Hepatocyte (in vitro differentiated cells): Measurements from ENCODE around the gene EPB41L4B. TPM values are rescaled to one million over a fixed set of nuclear protein-coding genes. Genes with fewer than 3 reads are reported as not detected.

Source experiments
- DNase-seq: peaks from one replicate; pipeline ENCODE4 v3.0.0-alpha.2; 2016; ENCODE audit warnings: low spot score
- H2AFZ ChIP-seq: fragments of 200-600 bp; sonication (generic); 2 replicates; pipeline ENCODE4 v1.6.0; 2016; ENCODE audit warnings: antibody characterized with exemption, mild to moderate bottlenecking
- H3K27ac ChIP-seq: fragments of 200-600 bp; sonication (generic); 2 replicates; pipeline ENCODE4 v1.5.1; 2016; ENCODE audit warnings: mild to moderate bottlenecking
- H3K27me3 ChIP-seq: fragments of 200-600 bp; sonication (generic); 2 replicates; pipeline ENCODE4 v1.6.1; 2016
- H3K36me3 ChIP-seq: fragments of 200-600 bp; sonication (generic); replicated peaks from 2 replicates; pipeline ENCODE4 v1.5.1; 2016; ENCODE audit warnings: low read depth; ENCODE audit not compliant: insufficient read depth
- H3K4me1 ChIP-seq: fragments of 200-600 bp; sonication (generic); 2 replicates; pipeline ENCODE4 v1.5.1; 2016; ENCODE audit warnings: mild to moderate bottlenecking, moderate library complexity; ENCODE audit not compliant: insufficient read depth
- H3K4me2 ChIP-seq: fragments of 200-600 bp; sonication (generic); 2 replicates; pipeline ENCODE4 v1.6.0; 2016
- H3K4me3 ChIP-seq: fragments of 200-600 bp; sonication (generic); 2 replicates; pipeline ENCODE4 v1.5.1; 2016; ENCODE audit warnings: mild to moderate bottlenecking
- H3K79me2 ChIP-seq: fragments of 200-600 bp; sonication (generic); 2 replicates; pipeline ENCODE4 v1.6.0; 2017; ENCODE audit warnings: mild to moderate bottlenecking
- H3K9me2 ChIP-seq: fragments of 200-600 bp; sonication (generic); replicated peaks from 2 replicates; pipeline ENCODE4 v1.6.0; 2017; ENCODE audit warnings: mild to moderate bottlenecking; ENCODE audit not compliant: insufficient read depth
- H3K9me3 ChIP-seq: fragments of 200-600 bp; sonication (generic); 2 replicates; pipeline ENCODE4 v1.5.1; 2016; ENCODE audit warnings: low read depth, mild to moderate bottlenecking
- H4K20me1 ChIP-seq: fragments of 200-600 bp; sonication (generic); 2 replicates; pipeline ENCODE4 v1.6.0; 2016; ENCODE audit warnings: mild to moderate bottlenecking; ENCODE audit not compliant: insufficient read depth, poor library complexity, severe bottlenecking
- CTCF ChIP-seq: fragments of 200-600 bp; sonication (generic); IDR thresholded peaks from 2 replicates; pipeline ENCODE4 v1.5.1; 2016; ENCODE audit warnings: antibody characterized with exemption, mild to moderate bottlenecking; ENCODE audit not compliant: poor library complexity
- EZH2 ChIP-seq: fragments of 200-600 bp; sonication (generic); IDR thresholded peaks from 2 replicates; pipeline ENCODE4 v1.6.1; 2016; ENCODE audit warnings: antibody characterized with exemption, mild to moderate bottlenecking, borderline replicate concordance
- EZH2phosphoT487 ChIP-seq: fragments of 200-600 bp; sonication (generic); IDR thresholded peaks from one replicate; pipeline ENCODE4 v1.6.1; 2018; ENCODE audit warnings: antibody characterized with exemption, mild to moderate bottlenecking, low read depth, moderate library complexity; ENCODE audit not compliant: unreplicated experiment, severe bottlenecking
- WGBS: methylation state at CpG from one replicate; pipeline ENCODE4 v1.1.6; 2016; ENCODE audit warnings: low lambda C conversion rate; ENCODE audit errors: missing lambda C conversion rate; 5-methylcytosine and 5-hydroxymethylcytosine counted together
- polyA plus RNA-seq: library from polyadenylated mRNA; unstranded; fragments of >200 nt; fragmentation: Nextera tagmentation; extraction: Ambion mirVana; gene quantifications from 2 replicates; pipeline ENCODE4 v1.2.1, GENCODE V29; 2016
- total RNA-seq: library from RNA; depleted of rRNA; stranded (reverse); fragments of >200 nt; gene quantifications from 2 replicates; pipeline ENCODE4 v1.2.3, GENCODE V29; 2014

The EPB41L4B gene
- total and polyA plus RNA-seq, 2 experiments from 2014 or later: 11.1 to 20.6 TPM

GRCh38 chr9:109277451-109277850 is 43.4 kb downstream of the EPB41L4B start:
- Histone ChIP-seq H3K27ac (no peak overlapping the region), H2AFZ (no peak overlapping the region)

GRCh38 chr9:109276469-109277440 is 44.1 kb downstream of the EPB41L4B start:
- no peak for TF ChIP-seq EZH2
- DNase-seq: no peak
- no peak overlapping the region for H3K4me2 ChIP-seq
- no peak overlapping the region for H3K4me3 ChIP-seq
- H4K20me1 ChIP-seq: no peaks in the 10 kb centered on the region
- no peaks in the 10 kb centered on the region for H3K27me3 ChIP-seq
- H3K36me3 ChIP-seq: no peaks in the 10 kb centered on the region
- H3K9me2 ChIP-seq: no peaks in the 10 kb centered on the region
- no peak overlapping the region for H3K27ac ChIP-seq
- peaks cover 12% of the 10 kb centered on the region for H3K79me2 ChIP-seq
- H3K9me3 ChIP-seq: no peaks in the 10 kb centered on the region
- no peaks in the 10 kb centered on the region for H3K4me1 ChIP-seq
- 90% methylated on average over 13 of the region's 13 CpGs for WGBS
- no peak overlapping the region for H2AFZ ChIP-seq

More at GRCh38 chr9:109277451-109277850, 43.4 kb downstream of the EPB41L4B start:
- no peaks in the 10 kb centered on the region for H3K9me3 ChIP-seq
- H3K27me3 ChIP-seq: no peaks in the 10 kb centered on the region
- TF ChIP-seq CTCF (no peak), EZH2phosphoT487 (no peak), EZH2 (no peak)
- no peak overlapping the region for H3K4me3 ChIP-seq
- H3K36me3 ChIP-seq: no peaks in the 10 kb centered on the region
- no peaks in the 10 kb centered on the region for H3K4me1 ChIP-seq
- WGBS: 83% methylated on average over 9 of the region's 9 CpGs
- no peaks in the 10 kb centered on the region for H4K20me1 ChIP-seq
- H3K79me2 ChIP-seq: peaks cover 15% of the 10 kb centered on the region
- no peaks in the 10 kb centered on the region for H3K9me2 ChIP-seq
- no peak overlapping the region for H3K4me2 ChIP-seq
- DNase-seq: no peak

GRCh38 chr9:109274884-109275730 is 45.8 kb downstream of the EPB41L4B start:
- H3K79me2 ChIP-seq: no peaks in the 10 kb centered on the region
- no peak overlapping the region for H2AFZ ChIP-seq
- H3K27ac ChIP-seq: no peak overlapping the region
- H3K4me3 ChIP-seq: no peak overlapping the region
- H3K4me2 ChIP-seq: no peak overlapping the region
- H4K20me1 ChIP-seq: no peaks in the 10 kb centered on the region
- WGBS: 79% methylated on average over 8 of the region's 8 CpGs
- no peaks in the 10 kb centered on the region for H3K27me3 ChIP-seq
- no peak for TF ChIP-seq EZH2phosphoT487
- TF ChIP-seq EZH2: no peak
- TF ChIP-seq CTCF: no peak
- H3K9me2 ChIP-seq: no peaks in the 10 kb centered on the region
- H3K36me3 ChIP-seq: no peaks in the 10 kb centered on the region
- no peak for DNase-seq
- no peaks in the 10 kb centered on the region for H3K9me3 ChIP-seq
- H3K4me1 ChIP-seq: no peaks in the 10 kb centered on the region

GRCh38 chr9:109273869-109274268 is 47.0 kb downstream of the EPB41L4B start:
- Histone ChIP-seq H3K79me2 (no peaks in the 10 kb centered on the region), H3K4me1 (no peaks in the 10 kb centered on the region), H3K36me3 (no peaks in the 10 kb centered on the region), H3K27me3 (no peaks in the 10 kb centered on the region), H2AFZ (no peak overlapping the region), H4K20me1 (no peaks in the 10 kb centered on the region), H3K4me2 (no peak overlapping the region), H3K4me3 (no peak overlapping the region), H3K27ac (no peak overlapping the region), H3K9me3 (no peaks in the 10 kb centered on the region), H3K9me2 (no peaks in the 10 kb centered on the region)
- 87% methylated on average over 3 of the region's 3 CpGs for WGBS
- TF ChIP-seq CTCF: no peak
- no peak for TF ChIP-seq EZH2phosphoT487
- TF ChIP-seq EZH2: no peak
- no peak for DNase-seq
